Measurements from ENCODE around the gene SPEG. TPM values are rescaled to one million over a fixed set of nuclear protein-coding genes. Genes with fewer than 3 reads are reported as not detected.

The SPEG gene
- total RNA-seq, 2 donors from 2014 or later, result 23.1 to 29.8 TPM

DNA sequence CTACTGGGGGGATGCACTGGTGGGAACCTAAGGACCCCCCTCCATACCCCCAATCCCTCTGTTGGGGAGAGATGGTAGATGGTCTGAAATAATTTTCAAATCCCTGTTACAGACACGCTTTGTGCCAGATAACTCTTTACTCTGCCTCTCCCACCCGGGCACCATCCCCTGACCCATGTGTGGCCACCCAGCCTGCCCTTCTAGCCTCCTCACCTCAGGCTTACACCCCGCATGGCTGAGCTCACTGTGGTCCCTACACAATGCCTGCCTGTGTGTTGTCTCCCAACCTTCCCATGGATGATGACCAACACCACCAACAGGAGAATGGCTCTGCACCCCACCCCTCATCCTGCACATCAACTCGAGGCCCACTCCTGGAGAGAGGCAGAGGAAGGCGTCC lies 15.0 kb downstream of the SPEG start:
- peaks cover 85% of the 10 kb centered on the region for H3K27me3 Mint-ChIP-seq (ENCODE audit: insufficient read depth)
- no peaks in the 10 kb centered on the region for H3K27me3 ChIP-seq (ENCODE audit: control insufficient read depth, insufficient read depth, low read length, poor library complexity, severe bottlenecking)
- no peaks in the 10 kb centered on the region for H3K9me3 ChIP-seq (ENCODE audit: control insufficient read depth, low read length)
- H3K4me3 Mint-ChIP-seq, result no peak overlapping the region
- H3K4me1 Mint-ChIP-seq, result peaks cover 8% of the 10 kb centered on the region
- no peak overlapping the region for H3K4me3 ChIP-seq (ENCODE audit: low read length)
- H3K27ac Mint-ChIP-seq, result no peak overlapping the region
- H3K9ac ChIP-seq (ENCODE audit: extremely low read depth, low read length, poor library complexity, severe bottlenecking), result no peak overlapping the region
- TF ChIP-seq, protein P1, sequence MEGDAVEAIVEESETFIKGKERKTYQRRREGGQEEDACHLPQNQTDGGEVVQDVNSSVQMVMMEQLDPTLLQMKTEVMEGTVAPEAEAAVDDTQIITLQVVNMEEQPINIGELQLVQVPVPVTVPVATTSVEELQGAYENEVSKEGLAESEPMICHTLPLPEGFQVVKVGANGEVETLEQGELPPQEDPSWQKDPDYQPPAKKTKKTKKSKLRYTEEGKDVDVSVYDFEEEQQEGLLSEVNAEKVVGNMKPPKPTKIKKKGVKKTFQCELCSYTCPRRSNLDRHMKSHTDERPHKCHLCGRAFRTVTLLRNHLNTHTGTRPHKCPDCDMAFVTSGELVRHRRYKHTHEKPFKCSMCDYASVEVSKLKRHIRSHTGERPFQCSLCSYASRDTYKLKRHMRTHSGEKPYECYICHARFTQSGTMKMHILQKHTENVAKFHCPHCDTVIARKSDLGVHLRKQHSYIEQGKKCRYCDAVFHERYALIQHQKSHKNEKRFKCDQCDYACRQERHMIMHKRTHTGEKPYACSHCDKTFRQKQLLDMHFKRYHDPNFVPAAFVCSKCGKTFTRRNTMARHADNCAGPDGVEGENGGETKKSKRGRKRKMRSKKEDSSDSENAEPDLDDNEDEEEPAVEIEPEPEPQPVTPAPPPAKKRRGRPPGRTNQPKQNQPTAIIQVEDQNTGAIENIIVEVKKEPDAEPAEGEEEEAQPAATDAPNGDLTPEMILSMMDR (conservative IDR thresholded peaks at IDR 0.05), result no peak
- peaks cover 3% of the 10 kb centered on the region for H3K4me1 ChIP-seq (ENCODE audit: control insufficient read depth, insufficient read depth, low read length)
- H3K36me3 ChIP-seq (ENCODE audit: control insufficient read depth, insufficient read depth, low read length), result no peaks in the 10 kb centered on the region
- no peak for DNase-seq
- H3K36me3 Mint-ChIP-seq (ENCODE audit: low read depth), result no peaks in the 10 kb centered on the region
- 89 to 97% methylated on average over 3 to 5 of the region's 5 CpGs for WGBS, 2 experiments (ENCODE audit: insufficient coverage in 1 of 2, insufficient read length in 1 of 2)
- no peak overlapping the region for H3K27ac ChIP-seq (ENCODE audit: low read depth, low read length)
- H3K9me3 Mint-ChIP-seq, result no peaks in the 10 kb centered on the region

DNA sequence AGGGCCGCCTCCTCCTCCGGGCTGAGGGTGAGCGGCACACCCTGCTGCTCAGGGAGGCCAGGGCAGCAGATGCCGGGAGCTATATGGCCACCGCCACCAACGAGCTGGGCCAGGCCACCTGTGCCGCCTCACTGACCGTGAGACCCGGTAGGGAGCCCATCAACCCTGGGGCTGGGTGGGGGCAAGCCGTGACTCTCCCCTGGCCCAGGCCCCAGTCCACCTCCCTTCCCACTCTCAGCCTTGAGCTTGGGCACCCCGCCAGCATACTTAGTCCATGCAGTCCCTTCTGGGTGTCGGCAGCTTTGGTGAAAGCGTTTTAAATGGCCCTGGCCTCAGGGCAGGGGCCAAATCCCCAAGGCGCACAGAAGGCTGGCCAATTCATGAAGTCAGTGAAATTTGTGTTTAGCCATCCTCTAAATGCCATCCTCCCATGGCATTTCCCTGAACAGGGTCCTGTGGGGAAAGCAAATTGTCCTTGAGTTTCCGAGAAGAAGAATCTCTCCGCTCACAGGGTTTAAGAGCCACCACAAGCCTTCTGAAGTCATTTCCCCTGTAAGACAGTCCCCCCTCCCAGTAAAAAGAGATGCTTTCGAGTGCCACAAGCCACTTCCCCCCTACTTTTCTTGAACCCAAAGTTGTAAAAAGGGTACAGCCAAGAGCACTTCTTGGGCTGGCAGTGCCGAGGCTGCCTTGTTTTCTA lies 17.2 kb downstream of the SPEG start:
- Mint-ChIP-seq H3K4me1 (peaks cover 8% of the 10 kb centered on the region), H3K36me3 (ENCODE audit: low read depth) (no peaks in the 10 kb centered on the region), H3K27me3 (ENCODE audit: insufficient read depth) (peaks cover 77% of the 10 kb centered on the region), H3K4me3 (no peak overlapping the region), H3K9me3 (no peaks in the 10 kb centered on the region), H3K27ac (no peak overlapping the region)
- no peaks in the 10 kb centered on the region for H3K9me3 ChIP-seq (ENCODE audit: control insufficient read depth, low read length)
- TF ChIP-seq, protein P1 (conservative IDR thresholded peaks at IDR 0.05), result no peak
- H3K27ac ChIP-seq (ENCODE audit: low read depth, low read length), result no peak overlapping the region
- DNase-seq, result no peak
- H3K36me3 ChIP-seq (ENCODE audit: control insufficient read depth, insufficient read depth, low read length), result no peaks in the 10 kb centered on the region
- 94% methylated on average over 15 to 18 of the region's 18 CpGs for WGBS, 2 experiments (ENCODE audit: insufficient coverage in 1 of 2, insufficient read length in 1 of 2)
- H3K4me1 ChIP-seq (ENCODE audit: control insufficient read depth, insufficient read depth, low read length), result peaks cover 3% of the 10 kb centered on the region
- H3K4me3 ChIP-seq (ENCODE audit: low read length), result no peak overlapping the region
- no peak overlapping the region for H3K9ac ChIP-seq (ENCODE audit: extremely low read depth, low read length, poor library complexity, severe bottlenecking)
- no peaks in the 10 kb centered on the region for H3K27me3 ChIP-seq (ENCODE audit: control insufficient read depth, insufficient read depth, low read length, poor library complexity, severe bottlenecking)

GRCh38 chr2:219452361-219453317 lies 18.0 kb downstream of the SPEG start:
- H3K27ac Mint-ChIP-seq, result no peak overlapping the region
- peak; percentile 79 for DNase-seq
- 83 to 87% methylated on average over 18 to 23 of the region's 23 CpGs for WGBS, 2 experiments (ENCODE audit: insufficient coverage in 1 of 2, insufficient read length in 1 of 2)
- H3K27me3 Mint-ChIP-seq (ENCODE audit: insufficient read depth), result peaks cover 72% of the 10 kb centered on the region
- Histone ChIP-seq H3K9me3 (ENCODE audit: control insufficient read depth, low read length) (no peaks in the 10 kb centered on the region), H3K4me1 (ENCODE audit: control insufficient read depth, insufficient read depth, low read length) (peaks cover 3% of the 10 kb centered on the region), H3K36me3 (ENCODE audit: control insufficient read depth, insufficient read depth, low read length) (no peaks in the 10 kb centered on the region), H3K27me3 (ENCODE audit: control insufficient read depth, insufficient read depth, low read length, poor library complexity, severe bottlenecking) (no peaks in the 10 kb centered on the region), H3K27ac (ENCODE audit: low read depth, low read length) (no peak overlapping the region), H3K4me3 (ENCODE audit: low read length) (no peak overlapping the region), H3K9ac (ENCODE audit: extremely low read depth, low read length, poor library complexity, severe bottlenecking) (no peak overlapping the region)
- no peaks in the 10 kb centered on the region for H3K36me3 Mint-ChIP-seq (ENCODE audit: low read depth)
- TF ChIP-seq, protein P1 (conservative IDR thresholded peaks at IDR 0.05), result no peak
- no peak overlapping the region for H3K4me3 Mint-ChIP-seq
- no peaks in the 10 kb centered on the region for H3K9me3 Mint-ChIP-seq
- peaks cover 8% of the 10 kb centered on the region for H3K4me1 Mint-ChIP-seq
